Erythroblast (primary cell): Measurements from ENCODE around the gene SPARC.

Source experiments
- GATA1 ChIP-seq: IDR thresholded peaks from 2 replicates; pipeline ENCODE4 v1.6.1; 2011; ENCODE audit warnings: low read depth, mild to moderate bottlenecking, control low read depth, low read length, moderate library complexity
- POLR2A ChIP-seq: IDR thresholded peaks from 2 replicates; pipeline ENCODE4 v1.6.1; 2011; ENCODE audit warnings: mild to moderate bottlenecking, low read length

DNA sequence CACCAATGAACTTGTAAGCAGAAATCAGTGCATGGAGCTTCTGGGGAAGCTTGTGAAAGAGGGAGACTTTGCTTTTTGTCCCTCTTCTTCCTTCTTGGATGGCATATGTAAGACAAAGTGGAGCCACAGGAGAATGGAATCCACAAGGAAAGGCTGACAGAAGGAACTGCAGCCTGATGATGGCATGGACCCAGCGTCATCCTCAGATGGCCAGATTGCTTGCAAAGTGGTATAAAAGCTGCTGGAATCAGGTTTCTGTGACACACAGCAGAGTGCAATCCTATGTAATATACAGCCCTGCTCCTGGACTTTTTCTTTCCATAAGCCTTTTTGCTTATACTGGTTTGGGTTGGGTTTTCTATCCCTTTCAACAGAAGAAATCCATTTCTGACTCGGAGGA, 31.4 kb upstream of the SPARC start:
- no peak for TF ChIP-seq POLR2A
- TF ChIP-seq GATA1 = no peak
